HG03064 (cell line): Measurements from ENCODE around the gene CCDC24.

Experiments used
- ATAC-seq: cut with Tn5 transposase; IDR thresholded peaks from one replicate; pipeline ENCODE4 v1.9.1; 2021; ENCODE audit warnings: low read depth; ENCODE audit not compliant: unreplicated experiment

CCDC24 gene

DNA sequence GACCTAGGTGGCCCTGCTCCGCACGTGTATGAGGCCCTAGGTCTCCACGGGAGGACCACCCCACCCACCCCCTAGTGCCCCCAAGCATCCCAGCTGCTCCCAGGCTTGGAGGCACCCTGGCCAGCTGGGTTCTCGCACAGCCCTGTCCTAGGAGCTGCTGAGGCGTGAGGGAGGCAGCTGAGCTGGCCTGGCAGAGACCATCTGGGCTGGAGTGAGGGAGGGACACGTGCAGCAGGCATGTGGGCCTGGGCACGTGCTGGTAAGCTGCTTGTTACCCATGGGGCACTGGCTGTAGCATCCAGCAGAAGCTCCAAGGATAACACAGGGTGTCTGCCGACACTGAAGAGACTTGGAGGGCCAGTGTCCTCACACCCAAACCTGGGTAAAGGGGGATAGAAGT, 29.8 kb downstream of the CCDC24 start:
- no peak for ATAC-seq

DNA sequence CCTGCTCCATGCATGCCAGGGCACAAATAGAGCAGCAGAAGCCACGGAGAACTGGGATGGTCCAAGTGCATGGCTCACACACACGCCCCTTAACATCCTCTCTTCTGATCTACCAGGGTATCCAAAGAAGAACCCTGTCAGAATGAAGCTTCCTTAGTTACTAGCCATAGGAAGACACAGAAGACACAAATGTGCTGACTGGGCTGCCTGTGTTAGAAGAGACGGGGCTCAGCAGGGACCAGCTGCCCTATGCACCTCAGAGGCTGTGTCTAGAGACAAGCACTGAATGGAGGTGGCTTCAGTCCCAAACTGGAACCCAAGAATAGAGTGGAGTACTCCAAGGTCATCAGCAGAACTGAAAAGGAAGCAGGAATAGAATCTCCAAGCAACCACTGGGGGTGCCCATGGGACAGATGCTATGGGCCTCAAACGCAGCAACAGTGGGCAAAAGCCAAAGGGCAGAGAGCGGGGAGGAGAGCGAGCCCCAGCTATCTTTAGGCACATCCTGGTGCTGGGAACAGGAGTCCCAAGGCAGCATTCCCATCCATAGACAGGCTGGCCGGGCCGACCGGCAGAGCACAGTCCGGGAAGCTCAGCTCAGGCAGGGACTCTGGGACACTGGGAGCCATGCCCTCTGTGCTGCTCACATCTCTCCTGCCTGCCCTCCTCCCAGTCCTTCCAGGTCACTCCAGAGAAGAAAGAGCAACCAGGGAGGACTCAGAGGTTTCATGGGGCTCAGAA, 30.4 kb downstream of the CCDC24 start:
- no peak for ATAC-seq

DNA sequence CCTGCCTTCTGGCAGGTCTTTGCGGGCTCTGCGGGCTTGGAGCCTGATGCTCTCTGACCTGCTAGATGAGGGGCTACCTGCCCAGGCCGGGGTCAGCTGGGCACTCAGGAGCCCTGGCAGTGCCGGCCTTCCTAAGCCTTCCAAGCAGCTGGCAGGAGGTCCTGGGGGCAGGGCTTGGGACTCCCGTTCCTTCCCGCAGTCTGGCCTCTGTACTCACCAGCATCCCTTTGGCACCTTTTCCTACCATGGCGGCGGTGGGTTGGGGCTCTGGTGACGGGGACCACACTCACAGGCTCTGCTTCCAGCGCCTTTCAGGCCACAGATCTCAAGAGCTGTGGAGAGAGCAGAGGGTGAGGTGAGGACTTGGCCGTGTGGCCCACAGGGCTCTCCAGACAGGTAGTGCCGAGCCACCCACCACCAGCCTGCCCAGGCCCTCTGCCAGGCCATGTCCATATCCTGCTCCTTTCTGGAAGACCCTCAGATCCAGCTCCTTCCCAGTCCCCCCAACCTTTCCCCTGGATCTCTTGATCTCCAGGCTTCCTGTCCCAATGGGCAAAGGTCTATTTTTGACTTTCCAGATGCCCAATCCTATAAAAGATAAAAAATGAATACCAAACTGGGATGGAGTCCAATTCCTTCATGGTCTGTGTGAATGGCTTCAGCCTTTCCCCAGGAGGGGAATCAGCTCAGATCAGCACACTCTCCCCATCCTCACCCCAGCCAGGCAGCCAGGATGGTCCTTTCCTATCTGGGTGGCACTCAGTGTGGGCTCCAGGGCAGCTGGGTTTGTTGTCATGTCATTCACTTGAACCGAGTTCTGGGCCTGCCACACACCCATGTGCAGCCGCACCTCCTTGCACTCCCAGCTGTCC, 32.9 kb downstream of the CCDC24 start:
- ATAC-seq = no peak

DNA sequence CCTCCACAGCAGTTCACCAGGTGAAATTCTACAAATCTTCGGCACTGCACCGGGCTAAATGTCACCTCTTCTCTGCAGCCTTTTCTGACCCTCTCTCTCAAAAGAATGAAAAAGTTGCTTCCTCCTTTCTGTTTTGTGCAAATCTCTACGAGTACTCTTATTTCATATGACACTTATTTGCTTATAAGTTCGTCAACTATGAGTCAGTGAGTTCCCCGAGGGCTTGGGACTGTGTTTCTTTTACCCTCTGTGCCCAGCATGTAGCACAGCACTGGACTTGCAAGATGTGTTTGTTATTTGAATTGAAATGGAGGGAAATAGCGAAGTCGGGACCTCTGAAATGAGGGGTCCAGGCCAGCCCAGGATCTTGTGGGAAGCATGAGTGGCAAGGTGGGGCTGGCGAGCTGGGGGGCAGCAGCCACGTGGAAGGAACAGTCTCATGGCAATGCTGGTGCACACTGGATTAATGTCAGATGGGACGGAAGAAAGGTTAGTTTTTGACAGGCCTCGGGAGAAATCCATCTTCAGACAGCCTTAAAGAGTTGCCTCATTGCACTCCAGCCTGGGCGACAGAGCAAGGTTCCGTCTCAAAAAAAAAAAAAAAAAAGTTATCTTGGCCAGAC, 33.6 kb downstream of the CCDC24 start:
- ATAC-seq = no peak

DNA sequence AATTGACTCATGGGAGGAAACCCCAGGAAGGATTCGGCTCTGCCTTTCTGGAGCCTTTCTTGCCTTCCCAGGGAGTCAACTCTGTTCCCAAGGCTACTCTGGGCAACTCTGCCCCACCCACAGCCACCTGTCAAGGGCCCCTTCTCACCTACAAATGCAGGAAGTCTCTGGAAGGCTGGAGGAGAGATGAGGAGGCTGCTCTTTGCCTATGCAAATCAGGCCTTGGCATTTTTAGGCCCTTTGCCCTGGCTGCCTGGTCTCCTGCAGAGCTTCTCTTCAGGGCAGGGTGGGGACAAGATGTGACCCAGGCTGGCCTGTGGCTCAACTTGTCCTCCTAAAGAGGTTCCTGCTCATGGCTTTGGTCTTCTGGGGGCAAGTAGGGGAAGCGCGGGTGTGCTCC, 34.4 kb downstream of the CCDC24 start:
- no peak for ATAC-seq

DNA sequence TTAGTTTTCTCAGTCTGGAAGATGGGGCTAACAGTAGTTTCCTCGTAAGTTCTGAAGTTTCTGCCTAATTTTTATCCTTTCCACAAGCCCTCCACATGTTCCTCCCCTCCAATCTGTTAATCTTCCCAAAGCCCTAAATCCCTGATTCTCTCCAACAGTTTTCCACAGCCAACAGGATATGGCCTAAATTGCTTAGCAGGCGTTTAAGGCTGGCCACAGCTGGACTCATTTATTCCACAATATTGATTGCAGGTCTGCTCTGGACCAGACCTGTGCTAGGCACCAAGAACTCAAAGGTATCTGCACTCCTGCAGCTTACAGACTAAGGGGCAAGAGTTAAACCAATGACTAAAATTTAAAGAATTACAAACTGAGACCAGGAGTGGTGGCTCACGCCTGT, 35.9 kb downstream of the CCDC24 start:
- no peak for ATAC-seq

DNA sequence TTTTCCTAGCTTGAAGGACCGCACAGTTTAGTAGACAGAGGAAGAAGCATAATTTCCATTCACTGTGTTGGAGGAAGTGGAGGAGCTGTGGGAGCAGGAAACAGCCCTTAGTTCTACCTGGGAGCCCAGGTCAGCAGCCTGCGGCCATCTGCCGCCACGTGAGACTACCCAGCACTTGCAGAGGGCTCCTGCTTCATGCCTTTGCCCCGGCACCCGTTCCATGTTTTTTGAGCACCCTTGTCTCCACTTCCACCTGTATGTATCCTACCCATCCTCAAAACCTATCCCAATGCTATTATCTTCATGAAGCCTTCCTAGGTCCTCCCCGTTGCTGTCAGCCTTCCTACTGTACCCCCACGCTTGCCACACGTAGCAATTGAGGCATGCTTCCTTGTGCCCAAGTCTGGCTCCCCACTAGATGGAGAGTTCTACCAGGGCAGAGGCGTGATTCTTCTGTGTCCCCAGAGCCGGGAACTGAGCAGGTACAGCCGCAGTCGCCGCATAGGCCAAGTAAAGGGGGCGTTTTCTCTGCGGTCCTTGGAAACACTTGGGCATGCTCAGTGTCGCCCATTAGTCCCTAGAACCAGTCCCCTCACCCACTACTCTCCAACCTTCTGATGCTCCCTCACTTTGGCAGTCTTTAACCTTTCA, 38.0 kb downstream of the CCDC24 start:
- peak; percentile 12 for ATAC-seq

DNA sequence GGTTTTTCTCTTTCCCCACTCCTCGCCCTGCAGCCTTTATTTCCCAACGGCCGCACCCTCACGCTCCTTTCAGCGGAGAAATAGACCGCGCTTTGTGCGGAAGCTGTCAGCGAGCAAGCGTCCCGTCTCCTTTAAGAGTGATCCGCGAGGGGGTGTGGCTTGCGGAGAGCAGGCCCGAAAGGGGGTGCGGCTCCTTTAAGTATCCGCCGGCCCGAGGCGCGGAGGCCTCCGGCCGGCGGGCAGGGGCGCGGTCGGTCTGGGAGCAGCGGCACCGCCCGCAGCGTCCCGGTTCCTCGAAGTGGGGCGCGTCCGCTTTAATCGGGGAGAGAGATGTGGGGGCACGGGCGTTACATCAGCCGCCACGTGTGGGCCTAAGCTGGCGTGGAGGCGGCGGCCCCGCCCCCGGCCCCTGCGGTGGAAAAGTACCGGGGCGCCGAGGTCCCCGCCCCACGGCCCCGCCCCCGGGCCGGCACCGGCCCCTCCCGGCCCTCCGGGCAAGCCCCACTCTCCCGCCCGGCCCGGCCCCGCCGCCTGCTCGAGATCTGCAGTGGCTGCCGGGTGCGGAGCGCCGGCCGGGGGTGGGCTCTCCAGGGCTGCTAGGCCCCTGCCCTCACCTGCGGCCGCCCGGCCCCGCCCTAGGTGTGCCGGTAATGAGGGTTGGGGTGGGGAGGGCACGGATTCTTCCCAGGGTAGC, 38.7 kb downstream of the CCDC24 start:
- peak; percentile 78 for ATAC-seq

DNA sequence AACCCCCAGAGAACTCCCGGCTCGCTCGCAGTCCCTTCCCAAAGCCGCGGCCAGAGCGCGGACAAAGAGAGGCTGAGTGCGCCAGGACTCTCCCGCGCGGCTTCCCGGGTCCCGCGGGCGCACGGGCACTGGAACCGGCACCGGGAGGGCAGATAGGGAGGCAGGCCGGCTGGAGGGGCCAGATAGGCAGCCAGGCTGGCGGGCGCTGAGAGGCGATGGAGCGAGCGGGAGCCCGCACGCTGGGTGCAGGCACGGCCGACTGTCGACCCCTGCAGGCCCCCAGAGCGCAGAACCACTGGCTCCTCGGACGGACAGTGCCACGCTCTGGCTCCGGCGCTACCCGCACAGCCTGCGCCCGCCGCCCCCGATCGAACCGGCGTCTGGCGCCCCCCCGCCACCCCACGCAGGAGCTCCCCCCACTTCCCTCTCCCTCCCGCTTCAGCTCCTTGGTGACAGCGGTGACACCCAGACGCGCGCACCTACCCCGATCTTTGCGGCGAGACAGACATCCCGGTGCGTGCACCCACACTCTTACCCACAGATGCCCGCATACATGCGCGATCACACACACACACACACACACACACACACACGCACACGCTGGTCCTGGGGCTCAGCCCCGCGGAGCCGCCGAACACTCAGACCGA, 39.3 kb downstream of the CCDC24 start:
- peak; percentile 13 for ATAC-seq

DNA sequence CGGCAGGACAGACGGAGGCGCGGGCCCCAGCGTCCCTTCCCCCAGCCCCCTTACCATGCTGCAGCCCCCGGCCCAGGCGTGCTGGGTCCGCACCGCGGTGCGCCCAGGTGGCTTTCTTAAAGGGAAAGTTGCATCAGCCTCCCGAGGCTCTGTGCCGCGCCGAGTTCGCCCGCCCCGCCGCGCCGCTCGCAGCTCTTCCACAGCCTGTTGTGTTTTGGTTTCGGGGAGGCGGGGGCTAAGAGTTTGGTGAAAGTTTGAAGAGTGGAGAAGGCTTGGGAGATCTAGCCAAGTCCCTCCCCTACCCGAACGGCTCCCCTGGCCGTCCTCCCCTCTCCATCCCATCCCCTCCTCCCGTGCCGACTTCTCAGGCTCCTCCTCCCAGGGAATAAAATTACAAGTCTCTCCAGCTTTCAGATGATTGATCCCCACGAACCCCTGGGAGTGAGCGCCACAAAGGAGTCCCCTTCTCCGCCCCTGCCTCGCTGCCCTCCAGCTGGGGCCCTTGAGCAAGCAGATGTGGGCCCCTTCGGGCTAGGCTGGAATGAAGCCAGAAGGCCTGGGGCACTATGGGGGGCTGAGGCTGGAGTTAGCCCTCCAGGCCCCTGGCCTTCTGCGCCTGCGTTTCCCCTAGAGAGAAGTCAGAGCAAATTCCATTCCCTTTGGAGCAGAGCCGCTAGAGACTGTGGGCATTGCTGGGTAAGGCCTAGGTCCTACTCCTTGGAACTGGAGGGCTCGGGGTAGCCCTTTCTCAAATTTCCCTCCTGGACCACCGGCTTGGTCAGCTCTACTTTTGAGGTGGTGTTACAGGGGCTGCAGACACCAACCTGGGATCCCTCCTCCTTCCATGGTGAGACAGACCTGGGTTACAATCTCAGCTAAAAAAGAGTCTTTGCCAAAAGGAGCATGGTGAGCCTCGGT, 40.1 kb downstream of the CCDC24 start, which contains the start of gene SLC6A9:
TSS of gene SLC6A9 (minus strand) at position 211 of the 918 bp plus-strand sequence. CDS start 7,185 bp downstream, outside the sequence.
- no peak for ATAC-seq

DNA sequence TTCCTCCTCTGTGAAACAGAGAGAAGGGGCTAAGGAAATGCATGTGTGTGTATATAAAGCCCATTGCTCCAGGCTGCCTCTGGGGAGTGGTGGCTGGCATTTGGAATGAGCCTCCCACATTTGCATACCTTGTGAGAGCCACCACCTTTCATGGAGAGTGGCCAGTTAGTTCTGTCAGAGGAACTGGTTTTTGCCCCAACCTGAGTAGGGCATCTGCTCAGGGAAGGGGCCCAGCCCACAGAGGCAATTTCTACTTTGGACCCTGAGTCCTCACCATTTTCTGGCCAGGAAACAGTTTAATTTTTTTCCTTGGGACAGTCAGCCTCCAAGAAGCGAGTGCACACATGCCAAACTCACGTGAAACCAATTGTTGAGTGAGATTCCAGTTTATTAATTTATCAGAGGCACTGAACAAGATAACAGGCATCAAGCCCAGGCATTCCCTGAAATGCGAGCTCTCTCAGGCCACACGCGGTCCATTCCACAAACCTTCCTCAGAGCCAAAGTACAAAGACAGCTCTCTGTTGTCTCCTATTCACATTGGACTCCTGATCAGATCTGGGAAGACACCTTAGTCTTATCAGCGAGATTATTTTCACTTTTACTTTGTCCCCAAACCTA, 40.9 kb downstream of the CCDC24 start:
- ATAC-seq = no peak

DNA sequence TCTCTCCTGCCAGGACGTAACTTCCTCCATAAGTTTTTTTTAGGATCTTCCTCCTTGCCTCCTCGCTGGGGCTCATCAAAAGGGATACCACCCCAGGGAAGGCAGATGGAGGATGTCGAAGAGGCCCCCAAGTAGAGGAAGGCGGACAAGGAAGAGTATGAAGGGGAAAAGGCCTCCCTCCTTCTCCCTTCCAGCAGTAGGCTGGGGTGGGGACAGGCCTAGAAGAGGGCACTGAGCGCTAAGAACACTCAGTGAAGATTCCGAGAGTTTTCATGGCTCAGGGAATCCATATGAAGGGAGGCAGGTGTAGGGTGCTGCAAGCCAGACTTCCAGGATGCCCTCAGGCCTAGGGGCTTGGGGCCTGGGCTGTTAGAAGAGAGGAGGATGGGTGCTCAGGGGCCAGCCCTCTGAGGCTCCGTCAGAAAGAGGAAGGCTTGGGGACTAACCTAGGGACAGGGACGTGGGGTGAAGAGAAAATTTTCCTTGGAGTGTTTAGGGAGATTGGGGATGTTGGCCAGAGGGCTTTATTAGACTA, 41.7 kb downstream of the CCDC24 start:
- ATAC-seq = no peak

DNA sequence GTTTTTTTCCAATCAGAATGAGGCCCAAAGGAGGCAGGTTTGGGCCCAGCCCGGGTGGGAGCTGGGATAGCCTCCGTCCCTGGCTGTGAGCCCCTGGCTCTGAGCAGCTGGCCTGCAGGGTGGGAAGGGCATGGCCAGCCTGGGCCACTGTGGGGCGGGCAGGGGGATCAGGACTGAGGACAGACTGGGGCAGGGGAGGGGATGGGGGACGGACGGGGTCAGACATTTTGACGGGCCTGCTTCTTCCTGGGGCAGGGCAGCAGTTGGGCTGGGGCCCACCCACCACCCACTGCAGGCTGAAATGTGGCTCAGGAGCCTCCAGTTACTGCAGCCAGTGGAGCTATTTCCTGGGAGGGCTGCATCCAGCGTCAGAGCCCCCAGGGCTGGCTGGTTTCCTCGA, 42.4 kb downstream of the CCDC24 start:
- no peak for ATAC-seq

DNA sequence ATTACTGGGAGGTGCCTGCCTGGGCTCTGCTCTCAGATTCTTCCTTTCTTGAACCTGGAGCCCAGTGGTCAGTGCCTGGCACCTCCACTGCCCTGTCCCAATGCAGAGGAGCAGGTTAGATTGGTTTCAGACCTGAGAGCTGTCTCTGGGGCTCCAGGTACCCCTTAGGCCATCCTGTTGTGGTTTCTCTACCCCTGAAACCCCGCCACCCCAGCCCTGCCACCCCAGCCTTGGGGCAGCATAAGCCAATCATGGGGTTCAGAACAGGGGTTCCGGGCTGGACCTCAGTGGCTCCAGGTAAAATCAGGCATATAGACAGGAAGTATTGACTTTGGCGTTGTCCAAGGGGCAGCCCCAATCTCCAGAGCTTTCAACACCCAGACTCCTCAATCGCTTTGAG, 43.0 kb downstream of the CCDC24 start:
- no peak for ATAC-seq

DNA sequence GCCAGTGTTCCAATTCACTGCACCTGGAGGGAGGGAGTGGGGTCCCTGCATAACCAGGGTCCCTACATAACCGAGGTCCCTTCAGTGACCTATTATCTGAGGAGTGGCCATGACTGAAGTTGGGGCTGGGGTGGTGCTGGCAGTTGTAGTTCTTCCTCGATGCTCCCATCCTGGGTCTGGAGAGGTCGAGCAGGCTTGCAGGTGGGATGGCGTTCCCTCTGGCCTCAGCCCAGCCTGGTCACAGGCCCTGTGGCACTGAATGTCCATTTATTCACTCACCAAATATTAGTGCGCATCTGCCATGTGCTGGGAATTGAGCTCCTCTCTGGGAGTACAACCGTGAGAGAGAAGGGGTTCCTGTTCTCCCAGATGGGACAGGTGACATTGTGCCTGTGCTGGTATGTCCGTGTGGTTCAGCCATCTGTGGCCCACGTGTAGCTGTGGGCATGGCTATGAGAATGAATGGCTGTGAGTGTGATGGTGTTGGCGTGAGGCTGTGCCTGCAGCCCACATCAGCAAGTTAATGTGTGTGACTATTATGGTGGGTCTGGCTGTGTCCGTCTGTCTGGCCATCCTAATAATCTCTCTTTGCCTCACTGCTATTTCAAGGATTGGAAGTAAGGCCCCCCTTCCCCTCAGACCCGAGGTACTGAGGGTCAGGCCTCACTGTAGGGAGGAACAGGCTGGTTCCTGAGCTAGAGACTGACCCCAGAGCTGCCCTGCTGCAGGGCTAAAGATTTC, 43.7 kb downstream of the CCDC24 start:
- ATAC-seq = no peak

DNA sequence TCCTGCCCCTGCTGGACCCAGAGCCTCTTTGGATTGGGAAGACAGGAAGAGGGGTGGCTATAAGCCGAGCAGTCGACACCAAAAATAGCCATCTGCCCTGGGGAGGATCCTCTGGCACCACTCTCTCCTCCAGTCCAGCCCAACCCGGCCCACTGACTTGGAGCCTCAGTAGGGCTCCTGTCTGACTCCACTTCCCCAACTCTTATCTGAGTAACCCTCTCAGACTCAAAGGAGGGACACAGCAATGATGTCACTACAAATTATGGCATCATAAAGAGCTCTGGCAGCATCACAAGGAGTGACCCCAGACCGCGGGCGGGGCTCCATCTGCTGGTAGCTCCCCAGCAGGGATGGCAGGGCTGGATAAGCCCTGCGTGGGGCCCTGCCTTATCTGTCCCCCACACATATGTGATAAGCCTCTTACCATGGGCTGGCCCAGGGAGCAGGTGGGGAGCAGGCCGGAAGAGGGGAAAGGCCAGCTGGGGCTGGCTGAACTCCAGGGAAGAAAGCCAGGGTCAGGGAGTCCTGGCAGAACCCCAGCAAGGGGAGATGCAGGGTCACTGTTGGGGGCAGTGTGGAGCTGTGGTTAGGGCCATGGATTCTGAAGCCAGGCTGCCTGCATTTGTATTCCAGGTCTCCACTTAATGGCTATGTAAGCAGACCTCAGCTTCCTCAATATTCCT, 44.5 kb downstream of the CCDC24 start:
- no peak for ATAC-seq
